Activated CD4-positive, alpha-beta T cell treated with anti-CD3 and anti-CD28 coated beads, Interleukin-2, Interleukin-4, amounts not matched to agents 100 ng/mL and 50 ng/mL, durations not matched to agents 16 hours and 8 hours (primary cell): ENCODE results near the gene C2.
"Not testable (repeated sequence)": the region's sequence is repeated elsewhere in the genome, so short reads cannot be mapped to it uniquely, and the experiment has no call there.

Experiments used
- DNase-seq: peaks from one replicate; pipeline ENCODE4 v3.0.0-alpha.2; 2020; ENCODE audit warnings: low spot score

The C2 gene

DNA sequence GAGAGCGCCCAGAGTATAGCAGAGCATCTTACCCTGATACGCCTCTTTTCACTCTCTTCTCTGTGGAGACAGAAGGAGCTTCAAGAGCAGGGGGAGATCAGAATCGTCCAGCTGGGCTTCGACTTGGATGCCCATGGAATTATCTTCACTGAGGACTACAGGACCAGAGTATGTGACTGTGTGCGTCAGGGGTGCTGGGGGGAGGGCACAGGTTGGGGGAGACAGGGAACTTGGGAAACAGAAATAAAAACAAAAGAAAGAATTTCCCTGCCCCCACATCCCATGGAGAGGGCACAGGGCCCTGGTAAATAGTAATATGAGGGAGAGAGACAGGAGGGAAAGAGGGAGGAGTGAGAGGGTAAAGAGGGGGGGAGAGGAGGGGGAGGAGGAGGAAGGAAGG lies 51.3 kb downstream of the C2 start:
- DNase-seq: no peak

GRCh38 chr6:31979238-31979898 lies 51.9 kb downstream of the C2 start:
- DNase-seq: no peak

DNA sequence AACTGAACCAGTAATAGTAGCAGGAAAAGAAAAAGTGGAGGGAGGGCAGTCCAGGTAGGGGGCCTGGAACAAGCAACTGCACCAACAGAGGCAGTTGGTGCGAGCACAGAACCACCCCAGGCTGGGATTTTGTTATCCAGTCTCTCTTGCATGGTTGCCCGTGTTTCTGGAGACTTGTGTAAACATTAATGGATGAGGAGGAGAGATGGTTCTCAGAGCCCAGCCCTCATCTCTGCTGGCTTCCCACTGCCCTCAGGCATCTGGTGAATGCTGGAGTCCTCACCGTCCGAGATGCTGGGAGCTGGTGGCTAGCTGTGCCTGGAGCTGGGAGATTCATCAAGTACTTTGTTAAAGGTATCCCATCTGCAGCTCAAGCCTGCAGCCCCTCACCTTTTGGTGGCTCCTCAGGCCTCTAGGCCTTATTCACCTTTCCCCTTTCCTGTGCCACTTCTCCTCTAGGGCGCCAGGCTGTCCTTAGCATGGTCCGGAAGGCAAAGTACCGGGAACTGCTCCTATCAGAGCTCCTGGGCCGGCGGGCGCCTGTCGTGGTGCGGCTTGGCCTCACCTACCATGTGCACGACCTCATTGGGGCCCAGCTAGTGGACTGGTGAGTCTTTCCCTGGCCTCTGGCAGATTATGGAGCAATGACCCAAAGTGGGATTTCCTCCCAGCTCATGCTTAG lies 52.8 kb downstream of the C2 start:
- not testable (repeated sequence) for DNase-seq

DNA sequence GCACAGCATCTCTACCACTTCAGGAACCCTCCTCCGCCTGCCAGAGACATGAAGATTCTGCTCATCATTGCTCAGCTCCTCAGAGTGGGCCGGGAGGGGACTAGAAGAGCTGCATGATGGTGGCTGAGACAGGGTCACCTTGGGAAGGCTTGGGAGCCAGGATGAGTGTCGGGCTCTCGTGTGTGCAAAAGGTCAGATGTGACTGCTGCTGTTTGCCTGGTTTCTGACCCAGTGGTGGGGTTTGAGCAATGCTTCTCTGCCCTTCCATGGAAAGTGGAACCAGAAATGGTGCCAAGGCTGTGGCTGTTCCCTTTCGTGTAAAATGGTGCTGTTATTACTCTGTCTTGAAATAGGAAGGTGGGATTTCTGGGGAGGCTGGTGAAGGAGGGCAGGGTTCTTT lies 53.5 kb downstream of the C2 start:
- not testable (repeated sequence) for DNase-seq

- DNase-seq: not testable (repeated sequence)
Observed at GRCh38 chr6:31981744-31982143, 54.2 kb downstream of the C2 start, which contains the start of gene C4A. C4A (plus strand) TSS chr6:31982057; CDS start chr6:31982108, 51 bp downstream.

DNA sequence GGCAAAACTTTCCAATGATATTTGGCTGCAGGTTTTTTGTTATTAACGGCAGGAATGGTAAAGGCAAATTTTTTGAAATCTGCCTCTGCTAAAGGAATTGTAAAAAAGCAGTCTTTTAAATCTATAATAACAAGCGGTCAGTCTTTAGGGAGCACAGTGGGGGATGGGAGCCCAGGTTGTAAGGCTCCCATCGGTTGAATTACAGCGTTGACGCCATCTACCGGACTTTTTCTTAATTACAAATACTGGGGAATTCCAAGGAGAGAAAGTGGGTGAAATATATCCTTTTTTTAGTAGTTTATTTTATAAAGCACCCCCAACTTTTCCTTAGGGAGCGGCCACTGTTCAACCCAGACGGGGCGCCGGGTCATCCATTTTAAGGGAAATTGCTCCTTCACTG lies 61.8 kb downstream of the C2 start:
- DNase-seq: not testable (repeated sequence)

DNA sequence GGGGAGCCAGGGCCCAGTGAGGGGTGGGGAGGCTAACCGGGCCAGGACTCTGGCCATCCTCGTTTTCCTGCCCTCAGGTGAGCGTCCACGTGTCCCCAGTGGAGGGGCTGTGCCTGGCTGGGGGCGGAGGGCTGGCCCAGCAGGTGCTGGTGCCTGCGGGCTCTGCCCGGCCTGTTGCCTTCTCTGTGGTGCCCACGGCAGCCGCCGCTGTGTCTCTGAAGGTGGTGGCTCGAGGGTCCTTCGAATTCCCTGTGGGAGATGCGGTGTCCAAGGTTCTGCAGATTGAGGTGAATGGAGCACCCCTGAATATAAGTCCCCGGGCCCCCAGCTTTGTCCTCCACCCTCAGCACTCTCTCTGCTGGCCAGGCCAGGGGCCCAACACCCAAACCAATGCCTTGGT lies 66.9 kb downstream of the C2 start:
- not testable (repeated sequence) for DNase-seq
